Mucosa of stomach (tissue), 1 donor: ENCODE results near the gene RTP2.

Experiments
- H3K27me3 ChIP-seq: one replicate; pipeline ENCODE4 v1.7.0; 2013; ENCODE audit warnings: mild to moderate bottlenecking, low read length; ENCODE audit not compliant: control insufficient read depth, insufficient read depth
- H3K36me3 ChIP-seq: one replicate; pipeline ENCODE4 v1.7.0; 2013; ENCODE audit warnings: low read length; ENCODE audit not compliant: control insufficient read depth, insufficient read depth
- H3K4me1 ChIP-seq: one replicate; pipeline ENCODE4 v1.7.0; 2013; ENCODE audit warnings: mild to moderate bottlenecking, low read length; ENCODE audit not compliant: control insufficient read depth, insufficient read depth
- H3K4me3 ChIP-seq: one replicate; pipeline ENCODE4 v1.7.0; 2013; ENCODE audit warnings: low read length
- H3K9ac ChIP-seq: one replicate; pipeline ENCODE4 v1.7.0; 2013; ENCODE audit warnings: mild to moderate bottlenecking, low read length, moderate library complexity
- H3K9me3 ChIP-seq: one replicate; pipeline ENCODE4 v1.7.0; 2013; ENCODE audit warnings: mild to moderate bottlenecking, low read length, moderate library complexity; ENCODE audit not compliant: control insufficient read depth
- donor health status: Pancreatic carcinoma.

Gene RTP2

DNA sequence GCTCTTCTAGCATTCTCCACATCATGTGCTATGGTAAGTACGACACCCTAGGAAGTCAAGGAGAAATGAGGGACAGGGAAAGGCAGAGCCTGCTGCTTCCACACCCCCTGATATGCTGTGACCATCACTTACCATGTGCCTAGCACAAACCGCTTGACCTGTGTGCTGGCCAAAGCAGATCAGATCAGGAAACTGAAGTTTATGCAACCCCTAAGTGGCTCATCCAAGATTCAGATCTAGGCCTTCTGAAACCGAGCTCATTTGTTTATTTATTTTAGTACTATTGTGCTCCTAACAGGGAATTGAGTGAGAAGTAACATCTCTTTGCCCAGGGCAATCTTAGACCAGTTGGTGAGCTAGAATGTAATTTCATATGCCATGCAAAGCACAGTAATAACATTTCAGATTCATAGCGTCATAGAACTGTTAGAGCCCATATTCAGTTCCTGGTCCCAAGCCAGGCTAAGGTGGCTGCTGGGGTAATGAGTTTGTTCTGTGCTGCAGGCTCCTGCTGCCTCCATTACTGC lies at the start of gene RTP2:
Gene RTP2 (minus strand): TSS at position 51 of the 527 bp plus-strand sequence. CDS start 429 bp downstream, outside the sequence.
- H3K9ac ChIP-seq: no peak within 1 kb of the TSS
- H3K27me3 ChIP-seq: no peaks in the 10 kb centered on the region
- no peak within 1 kb of the TSS for H3K4me3 ChIP-seq
- H3K36me3 ChIP-seq: no peaks in the 10 kb centered on the region
- no peaks in the 10 kb centered on the region for H3K4me1 ChIP-seq
- no peaks in the 10 kb centered on the region for H3K9me3 ChIP-seq

GRCh38 chr3:187750513-187751123 lies 48.3 kb upstream of the RTP2 start:
- peaks cover 4% of the 10 kb centered on the region for H3K4me1 ChIP-seq
- peak overlapping the region; percentile 10 for H3K9ac ChIP-seq
- H3K4me3 ChIP-seq: peak overlapping the region; percentile 33
- no peaks in the 10 kb centered on the region for H3K9me3 ChIP-seq
- H3K36me3 ChIP-seq: no peaks in the 10 kb centered on the region
- H3K27me3 ChIP-seq: no peaks in the 10 kb centered on the region

- peak overlapping the region; percentile 10 for H3K9ac ChIP-seq
- peaks cover 4% of the 10 kb centered on the region for H3K4me1 ChIP-seq
- H3K4me3 ChIP-seq: peak overlapping the region; percentile 33
- no peaks in the 10 kb centered on the region for H3K9me3 ChIP-seq
- H3K36me3 ChIP-seq: no peaks in the 10 kb centered on the region
- no peaks in the 10 kb centered on the region for H3K27me3 ChIP-seq
Measured at GRCh38 chr3:187750006-187750512, 47.7 kb upstream of the RTP2 start.

DNA sequence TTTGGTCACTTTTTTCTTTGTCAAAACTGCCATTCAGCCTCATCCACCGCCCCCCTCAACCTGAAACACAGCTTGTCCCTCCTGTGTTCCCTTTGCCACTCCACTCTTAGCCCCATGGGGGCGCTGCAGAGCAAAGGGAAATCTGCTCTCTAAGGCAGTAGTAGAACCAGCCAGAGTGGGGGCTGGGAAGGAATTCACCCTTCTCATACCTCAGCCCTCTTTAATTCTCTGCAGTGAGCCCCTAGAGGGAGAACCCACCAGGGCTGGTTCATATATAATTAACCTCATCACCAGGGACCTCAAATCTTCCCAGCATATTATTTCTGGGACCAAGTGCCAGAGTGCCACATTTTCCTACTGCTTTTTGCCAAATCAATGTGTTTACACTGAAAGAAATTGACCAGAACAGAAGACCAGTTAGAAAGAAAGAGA lies 45.7 kb upstream of the RTP2 start:
- Histone ChIP-seq H3K36me3 (no peaks in the 10 kb centered on the region), H3K9ac (no peak overlapping the region), H3K4me1 (peaks cover 4% of the 10 kb centered on the region), H3K4me3 (no peak overlapping the region), H3K9me3 (no peaks in the 10 kb centered on the region), H3K27me3 (no peaks in the 10 kb centered on the region)

DNA sequence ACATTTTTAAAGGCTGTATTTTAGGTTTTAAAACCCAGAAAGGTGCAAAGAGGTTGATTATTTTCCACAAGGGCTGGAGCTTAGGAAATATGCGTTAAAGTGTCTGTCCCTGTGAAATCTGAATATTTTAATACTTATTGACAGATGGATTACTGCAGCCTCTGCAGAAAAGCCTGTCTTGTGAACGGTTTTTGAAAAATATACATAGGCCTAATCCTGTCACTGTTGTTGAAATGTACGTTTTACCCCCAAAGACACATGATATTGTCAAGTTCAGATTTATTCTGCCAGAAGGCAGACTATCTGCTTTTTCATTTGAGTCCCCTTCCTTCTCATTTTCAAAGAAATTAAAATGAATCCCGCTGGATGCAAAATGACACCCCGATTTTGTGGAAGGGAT lies 45.1 kb upstream of the RTP2 start:
- H3K9ac ChIP-seq: no peak overlapping the region
- H3K36me3 ChIP-seq: no peaks in the 10 kb centered on the region
- no peaks in the 10 kb centered on the region for H3K27me3 ChIP-seq
- no peaks in the 10 kb centered on the region for H3K9me3 ChIP-seq
- no peak overlapping the region for H3K4me3 ChIP-seq
- H3K4me1 ChIP-seq: peaks cover 4% of the 10 kb centered on the region

- Histone ChIP-seq H3K4me3 (no peak overlapping the region), H3K9me3 (no peaks in the 10 kb centered on the region), H3K27me3 (no peaks in the 10 kb centered on the region), H3K9ac (peak overlapping the region; percentile 87), H3K4me1 (peaks cover 12% of the 10 kb centered on the region), H3K36me3 (no peaks in the 10 kb centered on the region)
Measured at GRCh38 chr3:187746442-187747281, 44.3 kb upstream of the RTP2 start.

DNA sequence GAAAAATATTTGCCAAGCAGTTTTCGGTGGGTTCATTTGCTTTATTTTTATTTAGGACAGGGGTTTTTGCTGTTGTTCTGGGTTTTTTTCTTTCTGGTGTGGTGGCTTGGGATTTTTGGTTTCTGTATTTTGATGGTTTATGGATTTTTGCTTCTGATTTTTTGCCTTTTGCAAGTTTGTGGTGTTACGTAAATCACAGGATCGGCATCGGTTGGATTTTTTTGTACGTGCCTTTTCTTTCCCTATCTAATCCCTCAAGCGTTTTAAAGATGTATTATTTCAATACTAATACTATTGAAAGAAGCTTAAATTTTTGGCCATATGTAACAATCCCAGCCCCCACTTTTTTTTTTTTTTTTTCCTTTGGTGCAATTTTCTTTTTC lies 43.7 kb upstream of the RTP2 start:
- Histone ChIP-seq H3K4me1 (peaks cover 14% of the 10 kb centered on the region), H3K36me3 (no peaks in the 10 kb centered on the region), H3K27me3 (no peaks in the 10 kb centered on the region), H3K4me3 (peak overlapping the region; percentile 17), H3K9me3 (no peaks in the 10 kb centered on the region), H3K9ac (peak overlapping the region; percentile 87)

GRCh38 chr3:187745201-187746058 lies 43.1 kb upstream of the RTP2 start, which contains the start of gene BCL6:
Gene BCL6, minus strand, starts transcription at chr3:187745468. Its CDS starts 11,775 bp downstream, at chr3:187733693.
- peak within 1 kb of the TSS; percentile 87 for H3K9ac ChIP-seq
- H3K9me3 ChIP-seq: no peaks in the 10 kb centered on the region
- H3K4me1 ChIP-seq: peaks cover 17% of the 10 kb centered on the region
- H3K4me3 ChIP-seq: peak within 1 kb of the TSS; percentile 77
- H3K27me3 ChIP-seq: no peaks in the 10 kb centered on the region
- H3K36me3 ChIP-seq: no peaks in the 10 kb centered on the region

GRCh38 chr3:187744169-187745151 lies 42.1 kb upstream of the RTP2 start:
- Histone ChIP-seq H3K9me3 (no peaks in the 10 kb centered on the region), H3K36me3 (no peaks in the 10 kb centered on the region), H3K4me1 (peaks cover 21% of the 10 kb centered on the region), H3K4me3 (peak overlapping the region; percentile 77), H3K27me3 (no peaks in the 10 kb centered on the region), H3K9ac (peak overlapping the region; percentile 87)

DNA sequence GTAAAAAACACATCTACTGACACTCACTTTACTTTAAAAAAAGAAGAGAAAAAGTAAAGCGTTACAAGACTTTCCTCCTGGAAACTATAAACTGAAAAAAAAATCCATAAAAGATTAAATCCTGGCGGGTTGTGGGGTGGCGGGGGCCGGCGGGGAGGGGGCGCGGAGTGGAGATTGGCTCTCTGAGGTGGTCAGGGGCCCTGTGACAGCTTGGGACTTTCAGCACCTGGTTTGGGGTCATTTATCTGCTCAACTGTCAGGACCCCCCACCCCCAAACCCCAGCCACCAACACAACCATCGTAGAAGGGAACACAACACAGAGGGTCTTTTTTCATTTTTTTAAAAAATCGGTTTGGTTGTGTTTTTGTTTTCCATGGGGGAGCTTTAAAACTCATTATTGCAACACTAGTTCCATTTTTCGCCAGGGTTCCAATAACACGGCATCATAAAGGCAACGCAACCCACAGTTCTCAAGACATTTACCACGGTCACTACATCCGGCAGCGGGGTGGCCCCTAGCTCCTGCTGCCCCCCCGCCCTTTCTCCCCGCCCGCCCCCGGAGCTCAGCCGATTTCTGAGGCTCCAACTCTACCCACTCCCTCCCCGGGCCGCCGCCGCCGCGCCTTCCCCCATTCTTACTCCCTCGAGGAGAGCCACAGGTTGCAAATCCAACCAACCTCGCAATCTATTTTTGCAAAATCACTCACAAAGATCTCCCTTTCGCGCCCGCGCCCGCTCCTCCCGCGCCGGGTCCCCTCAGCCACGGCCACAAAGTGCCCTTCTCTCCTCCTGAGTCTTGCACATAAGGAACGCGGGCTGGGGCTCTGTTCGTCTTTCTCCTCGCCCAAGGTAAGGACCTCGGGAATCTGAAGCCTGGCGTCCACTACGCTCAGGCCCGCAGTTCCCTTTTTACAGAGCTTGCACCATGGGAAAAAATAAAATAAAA lies 41.1 kb upstream of the RTP2 start:
- H3K9ac ChIP-seq: peak overlapping the region; percentile 92
- no peaks in the 10 kb centered on the region for H3K36me3 ChIP-seq
- peaks cover 21% of the 10 kb centered on the region for H3K4me1 ChIP-seq
- peak overlapping the region; percentile 77 for H3K4me3 ChIP-seq
- H3K27me3 ChIP-seq: no peaks in the 10 kb centered on the region
- H3K9me3 ChIP-seq: no peaks in the 10 kb centered on the region
